Astrocyte of the cerebellum (primary cell): ENCODE measurements around the gene PRR29.

Experiments used
- DNase-seq: peaks from one replicate; pipeline ENCODE4 v3.0.0-alpha.2; 2011; ENCODE audit warnings: low read depth
- H3K4me3 ChIP-seq: 2 replicates; pipeline ENCODE4 v1.5.1; 2011; ENCODE audit warnings: mild to moderate bottlenecking, low read depth, low read length, moderate library complexity
- in situ Hi-C: cut with HindIII; loops from 2 replicates; pipeline ENCODE4 v1.10.0; 2017; ENCODE audit warnings: low sequenced_read_pairs
- TF ChIP-seq, protein P1 (sequence below): IDR thresholded peaks from 2 replicates; pipeline ENCODE4 v1.5.1; 2012; ENCODE audit warnings: low read length, low read depth, moderate library complexity, mild to moderate bottlenecking; ENCODE audit errors: missing control alignments

The PRR29 gene

DNA sequence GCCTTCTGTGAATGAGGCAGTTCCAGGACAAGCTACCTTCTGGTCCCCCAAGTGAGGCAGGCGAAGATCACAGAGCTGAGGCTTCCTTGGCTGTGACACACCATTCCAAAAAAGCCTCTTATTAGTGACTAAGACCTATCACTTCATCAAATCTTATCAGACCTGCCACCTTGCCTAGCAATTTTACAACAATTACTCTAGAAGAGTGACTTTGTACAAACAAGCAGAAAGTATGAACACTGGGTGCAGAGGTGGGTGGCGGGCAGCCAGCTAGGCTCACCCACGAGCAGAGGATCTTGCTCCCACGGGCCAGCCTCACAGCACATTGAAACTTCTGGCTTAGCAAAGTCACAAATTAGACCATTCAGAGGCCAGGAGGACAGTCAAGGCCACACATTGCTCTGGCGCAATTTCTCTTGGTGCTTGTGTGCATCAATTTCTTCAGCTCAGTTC lies 24.5 kb downstream of the PRR29 start:
- DNase-seq = no peak
- TF ChIP-seq, protein P1, sequence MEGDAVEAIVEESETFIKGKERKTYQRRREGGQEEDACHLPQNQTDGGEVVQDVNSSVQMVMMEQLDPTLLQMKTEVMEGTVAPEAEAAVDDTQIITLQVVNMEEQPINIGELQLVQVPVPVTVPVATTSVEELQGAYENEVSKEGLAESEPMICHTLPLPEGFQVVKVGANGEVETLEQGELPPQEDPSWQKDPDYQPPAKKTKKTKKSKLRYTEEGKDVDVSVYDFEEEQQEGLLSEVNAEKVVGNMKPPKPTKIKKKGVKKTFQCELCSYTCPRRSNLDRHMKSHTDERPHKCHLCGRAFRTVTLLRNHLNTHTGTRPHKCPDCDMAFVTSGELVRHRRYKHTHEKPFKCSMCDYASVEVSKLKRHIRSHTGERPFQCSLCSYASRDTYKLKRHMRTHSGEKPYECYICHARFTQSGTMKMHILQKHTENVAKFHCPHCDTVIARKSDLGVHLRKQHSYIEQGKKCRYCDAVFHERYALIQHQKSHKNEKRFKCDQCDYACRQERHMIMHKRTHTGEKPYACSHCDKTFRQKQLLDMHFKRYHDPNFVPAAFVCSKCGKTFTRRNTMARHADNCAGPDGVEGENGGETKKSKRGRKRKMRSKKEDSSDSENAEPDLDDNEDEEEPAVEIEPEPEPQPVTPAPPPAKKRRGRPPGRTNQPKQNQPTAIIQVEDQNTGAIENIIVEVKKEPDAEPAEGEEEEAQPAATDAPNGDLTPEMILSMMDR = no peak
- in situ Hi-C loops = loop anchor here (10.0 kb wide), 1 partner anchor 252 kb away; no protein-coding TSS in a partner anchor
- H3K4me3 ChIP-seq = no peak overlapping the region

- no peak for DNase-seq
- in situ Hi-C loops = loop anchor here (10.0 kb wide), 1 partner anchor 251 kb away; no protein-coding TSS in a partner anchor
- TF ChIP-seq, protein P1 = no peak
- no peak overlapping the region for H3K4me3 ChIP-seq
Measured at GRCh38 chr17:64024215-64024654, 26.1 kb downstream of the PRR29 start.

DNA sequence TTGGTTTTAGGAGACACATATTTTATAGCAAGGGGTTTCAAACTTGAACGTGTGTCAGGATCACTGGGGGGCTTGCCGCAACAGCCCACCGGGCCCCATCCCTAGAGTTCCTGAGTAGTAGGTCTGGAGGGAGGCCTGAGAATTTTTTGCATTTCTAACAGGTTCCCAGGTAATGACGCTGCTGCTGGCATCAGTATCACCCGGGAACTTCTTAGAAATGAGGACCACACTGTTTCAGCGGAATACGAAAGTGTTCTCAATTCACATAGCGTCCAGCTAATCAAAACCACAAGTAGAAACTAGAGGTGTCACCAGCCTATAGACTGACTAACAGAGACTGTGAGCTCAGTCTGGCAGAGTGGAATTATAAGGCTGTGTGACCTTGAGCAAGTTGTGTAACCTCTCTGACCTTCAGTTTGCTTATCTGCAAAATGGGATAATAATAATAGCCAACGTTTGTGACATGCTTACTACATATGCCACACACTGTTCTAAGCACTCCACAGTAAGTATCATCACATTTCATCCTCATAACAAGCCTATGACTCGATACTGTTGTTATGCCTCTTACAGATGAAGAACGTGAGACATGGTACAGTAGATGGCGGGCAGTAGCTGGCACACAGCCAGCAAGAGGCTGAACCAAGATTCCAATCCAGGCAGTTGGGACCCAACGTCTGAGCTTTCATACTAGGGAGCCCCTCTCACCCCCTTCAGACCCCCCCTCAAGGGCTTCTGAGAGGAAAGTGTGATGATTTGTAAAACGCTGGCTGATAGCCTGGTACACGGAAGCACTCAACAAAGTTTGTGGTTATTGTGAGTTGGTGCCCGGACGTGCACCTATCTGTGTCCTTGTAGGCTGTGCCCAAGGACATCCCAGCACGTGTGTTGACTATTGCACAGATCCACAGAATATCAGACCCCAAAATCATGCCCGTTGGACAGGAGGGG lies 26.9 kb downstream of the PRR29 start:
- TF ChIP-seq, protein P1 = no peak
- in situ Hi-C loops = loop anchor here (10.0 kb wide), 1 partner anchor 250 kb away; no protein-coding TSS in a partner anchor
- no peak for DNase-seq
- H3K4me3 ChIP-seq = no peak overlapping the region

- in situ Hi-C loops = loop anchor here (10.0 kb wide), 1 partner anchor 249 kb away; no protein-coding TSS in a partner anchor
- TF ChIP-seq, protein P1 = peak; percentile 95
- DNase-seq = peak; percentile 18
- H3K4me3 ChIP-seq = no peak overlapping the region
Measured at GRCh38 chr17:64025732-64026294, 27.7 kb downstream of the PRR29 start.

DNA sequence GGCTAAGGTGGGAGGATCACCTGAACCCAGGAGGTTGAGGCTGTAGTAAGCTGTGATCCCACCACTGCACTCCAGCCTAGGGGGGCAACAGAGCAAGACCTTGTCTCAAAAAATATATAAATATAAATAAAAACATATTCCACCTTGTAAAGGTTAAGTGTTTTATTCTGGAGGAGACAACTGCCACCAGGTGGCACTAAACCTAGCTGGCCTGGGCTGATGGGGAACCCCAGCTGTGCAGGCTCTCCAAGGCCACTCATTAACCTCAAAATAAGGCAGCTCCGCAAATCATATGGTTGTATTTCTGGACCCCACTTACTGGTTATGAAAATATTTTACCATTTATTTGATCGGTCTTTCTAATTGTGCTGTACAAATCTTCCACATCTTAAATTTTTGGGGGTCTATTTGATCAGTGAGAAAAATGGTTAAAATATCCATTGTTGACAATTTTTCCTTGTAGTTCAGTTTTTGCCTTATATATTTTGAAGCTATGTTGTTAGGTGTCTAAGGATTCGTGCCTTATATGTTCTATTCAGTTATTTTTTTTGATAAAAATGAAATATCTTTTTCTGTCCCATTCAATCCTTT lies 30.8 kb downstream of the PRR29 start:
- DNase-seq = peak; percentile 34
- no peak overlapping the region for H3K4me3 ChIP-seq
- in situ Hi-C loops = loop anchor here (10.0 kb wide), 1 partner anchor 246 kb away; no protein-coding TSS in a partner anchor

More for the DNA sequence above, 30.8 kb downstream of the PRR29 start:
- TF ChIP-seq, protein P1 = peak; percentile 79
